ENCODE results near the gene JPH4. TPM values are rescaled to one million over a fixed set of nuclear protein-coding genes. Genes with fewer than 3 reads are reported as not detected.

JPH4 gene
- total RNA-seq, 1 experiment from 2014 or later, result 6.8 TPM

DNA sequence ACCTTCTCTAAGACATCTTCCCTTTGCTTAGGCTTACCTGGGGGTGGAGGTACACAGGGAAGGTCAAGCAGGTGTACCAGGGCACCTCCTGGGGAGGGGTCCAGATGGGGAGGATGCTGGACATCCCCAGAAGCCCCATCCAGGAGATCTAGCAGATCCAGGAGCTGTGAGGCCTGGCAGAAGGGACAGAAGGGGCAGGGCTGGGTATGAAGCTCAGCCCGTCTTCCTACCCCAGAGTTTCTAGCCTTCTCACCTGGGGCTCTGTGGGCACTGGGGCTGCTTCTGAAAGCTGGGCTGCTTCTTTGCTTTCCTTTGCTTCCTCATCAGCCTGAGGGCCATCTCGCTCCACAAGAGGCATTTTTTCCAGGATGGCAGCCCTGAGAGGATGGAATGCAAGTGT lies 17.3 kb downstream of the JPH4 start:
- no peaks in the 10 kb centered on the region for H3K27me3 ChIP-seq (ENCODE audit: insufficient read depth, low read length)
- H3K27me3 Mint-ChIP-seq (ENCODE audit: low read depth), result no peaks in the 10 kb centered on the region
- H2BK15ac ChIP-seq (ENCODE audit: low read depth, low read length), result no peak overlapping the region
- peaks cover 3% of the 10 kb centered on the region for H4K20me1 ChIP-seq (ENCODE audit: control insufficient read depth, insufficient read depth, insufficient read length)
- TF ChIP-seq, protein P1, sequence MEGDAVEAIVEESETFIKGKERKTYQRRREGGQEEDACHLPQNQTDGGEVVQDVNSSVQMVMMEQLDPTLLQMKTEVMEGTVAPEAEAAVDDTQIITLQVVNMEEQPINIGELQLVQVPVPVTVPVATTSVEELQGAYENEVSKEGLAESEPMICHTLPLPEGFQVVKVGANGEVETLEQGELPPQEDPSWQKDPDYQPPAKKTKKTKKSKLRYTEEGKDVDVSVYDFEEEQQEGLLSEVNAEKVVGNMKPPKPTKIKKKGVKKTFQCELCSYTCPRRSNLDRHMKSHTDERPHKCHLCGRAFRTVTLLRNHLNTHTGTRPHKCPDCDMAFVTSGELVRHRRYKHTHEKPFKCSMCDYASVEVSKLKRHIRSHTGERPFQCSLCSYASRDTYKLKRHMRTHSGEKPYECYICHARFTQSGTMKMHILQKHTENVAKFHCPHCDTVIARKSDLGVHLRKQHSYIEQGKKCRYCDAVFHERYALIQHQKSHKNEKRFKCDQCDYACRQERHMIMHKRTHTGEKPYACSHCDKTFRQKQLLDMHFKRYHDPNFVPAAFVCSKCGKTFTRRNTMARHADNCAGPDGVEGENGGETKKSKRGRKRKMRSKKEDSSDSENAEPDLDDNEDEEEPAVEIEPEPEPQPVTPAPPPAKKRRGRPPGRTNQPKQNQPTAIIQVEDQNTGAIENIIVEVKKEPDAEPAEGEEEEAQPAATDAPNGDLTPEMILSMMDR (conservative IDR thresholded peaks at IDR 0.05), result no peak
- peaks cover under 1% of the 10 kb centered on the region; the same call in 1 of the 2 replicates for H3K4me1 ChIP-seq (ENCODE audit: insufficient read depth, low read length)
- H3K14ac ChIP-seq (ENCODE audit: insufficient read depth, low read length), result no peak overlapping the region
- no peaks in the 10 kb centered on the region; the same call in 1 of the 2 replicates for H3K79me2 ChIP-seq (ENCODE audit: insufficient read depth, low read length)
- H3K9me3 ChIP-seq (ENCODE audit: control insufficient read depth, low read depth, low read length), result no peaks in the 10 kb centered on the region
- H2BK5ac ChIP-seq (ENCODE audit: insufficient read length, low read length), result no peak overlapping the region
- no peak overlapping the region for H2BK120ac ChIP-seq (ENCODE audit: low read depth, low read length, poor library complexity, severe bottlenecking)
- no peak overlapping the region for H3T11ph ChIP-seq (ENCODE audit: low read length)
- H3K4me2 ChIP-seq (ENCODE audit: insufficient read depth, insufficient read length, low read length), result no peak overlapping the region
- no peak for DNase-seq
- no peak overlapping the region for H3K27ac Mint-ChIP-seq
- no peak overlapping the region for H4K5ac ChIP-seq (ENCODE audit: insufficient read length, low read depth, low read length)
- H3K23ac ChIP-seq (ENCODE audit: insufficient read length, low read depth, low read length), result no peak overlapping the region
- no peaks in the 10 kb centered on the region for H3K79me1 ChIP-seq (ENCODE audit: insufficient read depth, low read depth, low read length, poor library complexity, severe bottlenecking)
- no CpG with 5 or more reads among the region's 2 CpGs for WGBS (ENCODE audit: extremely low coverage, insufficient read length, low lambda C conversion rate)
- peaks cover 17 to 79% (median 69%) of the 10 kb centered on the region in 3 experiments for H3K36me3 Mint-ChIP-seq (ENCODE audit: insufficient read depth in 1 of 3, low read depth in 3 of 3)
- no peak overlapping the region for H3K27ac ChIP-seq (ENCODE audit: insufficient read length, low read depth, low read length)
- H3K4me1 Mint-ChIP-seq, result peaks cover 17 to 29% of the 10 kb centered on the region in 2 experiments
- no peak overlapping the region for H4K8ac ChIP-seq (replicated peaks; ENCODE audit: insufficient read length, low read depth, low read length)
- no peak overlapping the region for H4K91ac ChIP-seq (ENCODE audit: insufficient read length, low read depth, low read length)
- H2AFZ ChIP-seq (ENCODE audit: low read length), result no peak overlapping the region
- no peak overlapping the region for H2AK5ac ChIP-seq (ENCODE audit: insufficient read length, low read length)
- peaks cover 9% of the 10 kb centered on the region for H3K23me2 ChIP-seq (ENCODE audit: insufficient read length, low read depth, low read length, poor library complexity, severe bottlenecking)
- H2BK12ac ChIP-seq (ENCODE audit: insufficient read length, low read depth, low read length), result no peak overlapping the region
- H3K9ac ChIP-seq (ENCODE audit: extremely low read depth, insufficient read length, low read length), result no peak overlapping the region
- H3K9me3 Mint-ChIP-seq, result no peaks in the 10 kb centered on the region
- no peak overlapping the region for H3K4me3 Mint-ChIP-seq
- H3K18ac ChIP-seq (ENCODE audit: insufficient read length, low read depth, low read length), result no peak overlapping the region
- no peak overlapping the region for H3K4ac ChIP-seq (ENCODE audit: low read depth, low read length)
- no peak overlapping the region for H3K56ac ChIP-seq (ENCODE audit: insufficient read length, low read depth, low read length)
- no peak overlapping the region for H2BK20ac ChIP-seq (ENCODE audit: low read depth, low read length, poor library complexity, severe bottlenecking)

Data from H9 (cell line).